ENCODE data around the gene BOC.

The BOC gene

DNA sequence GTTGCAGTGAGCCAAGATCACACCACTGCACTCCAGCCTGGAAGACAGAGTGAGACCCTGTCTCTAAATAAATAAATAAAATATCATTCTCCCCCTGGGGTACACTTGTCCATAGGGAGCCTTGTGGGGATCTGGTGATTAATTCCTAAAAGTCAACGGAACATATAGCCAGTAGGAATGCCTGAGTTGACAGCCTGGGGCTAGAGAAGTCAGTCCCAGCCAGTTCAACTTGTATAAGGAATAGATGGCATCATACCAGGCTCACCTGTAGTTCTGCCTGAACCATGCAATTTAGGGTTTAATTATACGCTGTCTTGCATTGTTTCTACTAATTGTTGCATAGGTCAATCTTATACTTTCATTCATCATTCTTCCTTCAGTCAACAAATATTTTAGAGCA lies 5.9 kb upstream of the BOC start:
- in situ Hi-C loops (cut with MboI; ENCODE audit: low sequenced_read_pairs, unreplicated experiment) = no loop called here
- TF ChIP-seq CTCF (IDR thresholded peaks at IDR 0.05; ENCODE audit: borderline replicate concordance, control extremely low read depth, extremely low read depth, insufficient read depth, missing control alignments) = no peak
- DNase-seq (ENCODE audit: low spot score) = no peak

DNA sequence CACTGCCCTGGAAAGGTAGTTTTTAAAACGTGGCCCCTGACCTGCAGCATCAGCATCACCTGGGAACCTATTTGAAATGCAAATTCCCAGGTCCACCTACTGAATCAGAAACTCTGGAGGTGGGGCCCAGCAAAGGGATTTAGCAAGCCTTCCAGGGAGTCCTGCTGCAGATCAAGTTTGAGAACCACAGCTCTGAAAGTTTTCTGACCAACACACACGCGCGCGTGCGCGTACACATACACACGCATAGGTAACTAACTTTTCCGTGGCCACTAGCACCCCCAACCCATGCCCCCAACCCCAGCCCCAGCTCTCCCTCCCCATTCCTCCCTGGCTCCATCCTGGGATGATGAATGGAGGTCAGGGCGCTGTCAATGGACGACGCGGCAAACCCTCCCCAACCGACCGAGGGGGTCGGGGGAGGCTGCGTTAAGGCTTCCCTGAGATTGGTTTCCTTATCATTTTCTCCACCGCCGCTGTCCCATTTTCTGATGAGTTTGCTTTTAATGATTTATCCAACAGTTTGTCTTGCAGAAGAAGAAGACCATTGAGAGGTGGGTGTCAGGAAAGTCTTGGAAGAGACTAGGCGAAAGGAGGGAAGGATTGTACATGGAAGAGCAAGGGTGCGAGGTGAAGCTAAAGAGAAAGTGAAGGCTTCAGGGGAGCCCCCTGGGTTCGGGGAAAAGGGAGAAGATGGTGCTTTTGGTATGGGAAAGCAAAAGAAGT lies 590 bp upstream of the BOC start:
- no peak for DNase-seq (ENCODE audit: low spot score)
- in situ Hi-C loops (cut with MboI; ENCODE audit: low sequenced_read_pairs, unreplicated experiment) = no loop called here
- no peak for TF ChIP-seq CTCF (IDR thresholded peaks at IDR 0.05; ENCODE audit: borderline replicate concordance, control extremely low read depth, extremely low read depth, insufficient read depth, missing control alignments)

DNA sequence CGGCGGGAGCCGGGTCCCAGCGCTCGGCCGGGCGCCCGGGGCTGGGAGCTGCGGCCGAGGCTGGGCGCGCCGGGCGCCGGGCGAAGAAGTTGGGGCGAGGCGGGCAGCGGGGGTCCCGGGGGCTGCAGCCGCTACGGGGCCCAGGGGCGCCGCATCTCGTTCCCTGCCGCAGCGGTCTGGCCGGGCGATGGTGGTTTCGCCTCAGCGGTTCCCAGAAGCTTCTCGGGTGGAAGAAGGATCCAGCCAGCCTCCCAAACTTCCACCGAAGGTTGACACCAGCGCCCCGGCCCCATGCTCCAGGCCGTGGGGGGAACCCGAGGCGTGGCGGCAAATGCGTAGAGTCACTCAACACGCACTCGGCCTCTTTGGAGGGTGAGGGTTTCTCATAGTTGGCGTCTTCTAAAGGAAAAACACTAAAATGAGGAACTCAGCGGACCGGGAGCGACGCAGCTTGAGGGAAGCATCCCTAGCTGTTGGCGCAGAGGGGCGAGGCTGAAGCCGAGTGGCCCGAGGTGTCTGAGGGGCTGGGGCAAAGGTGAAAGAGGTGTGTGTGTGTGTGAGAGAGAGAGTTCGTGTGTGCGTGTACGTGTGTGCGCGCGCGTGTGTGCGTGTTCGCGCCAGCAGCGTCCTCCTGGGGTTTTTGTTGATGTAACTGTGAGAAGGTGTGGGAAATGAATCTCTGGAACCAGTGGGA lies 940 bp downstream of the BOC start:
- peak; percentile 48 for DNase-seq (ENCODE audit: low spot score)
- no peak for TF ChIP-seq CTCF (IDR thresholded peaks at IDR 0.05; ENCODE audit: borderline replicate concordance, control extremely low read depth, extremely low read depth, insufficient read depth, missing control alignments)
- in situ Hi-C loops (cut with MboI; ENCODE audit: low sequenced_read_pairs, unreplicated experiment) = no loop called here

DNA sequence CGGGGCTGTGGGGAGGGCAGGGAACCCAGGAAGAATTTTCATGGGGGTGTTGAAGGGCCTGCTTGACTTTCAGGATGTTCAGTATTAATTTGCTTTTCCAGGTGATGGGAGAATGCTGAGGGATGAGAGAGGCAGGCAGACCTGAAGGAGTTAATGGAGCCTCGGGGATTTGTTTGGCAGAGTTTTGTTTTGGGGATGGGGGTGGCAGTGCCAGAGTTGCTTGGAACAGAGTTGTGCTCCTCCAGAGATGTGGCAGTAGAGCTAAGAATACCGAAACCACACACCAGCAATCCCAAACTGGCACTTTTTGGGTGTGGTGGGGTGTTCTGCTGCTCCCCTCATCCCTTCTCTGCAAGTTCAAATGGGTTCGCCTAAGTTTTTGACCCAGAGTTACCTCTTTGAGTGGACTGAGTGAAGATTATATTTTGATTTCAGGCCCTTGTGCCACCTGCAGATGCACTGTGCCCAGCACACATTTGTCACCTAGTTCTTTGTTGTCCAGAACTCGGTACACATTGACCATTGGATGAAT lies 1.6 kb downstream of the BOC start:
- no peak for DNase-seq (ENCODE audit: low spot score)
- TF ChIP-seq CTCF (IDR thresholded peaks at IDR 0.05; ENCODE audit: borderline replicate concordance, control extremely low read depth, extremely low read depth, insufficient read depth, missing control alignments) = no peak
- in situ Hi-C loops (cut with MboI; ENCODE audit: low sequenced_read_pairs, unreplicated experiment) = no loop called here

DNA sequence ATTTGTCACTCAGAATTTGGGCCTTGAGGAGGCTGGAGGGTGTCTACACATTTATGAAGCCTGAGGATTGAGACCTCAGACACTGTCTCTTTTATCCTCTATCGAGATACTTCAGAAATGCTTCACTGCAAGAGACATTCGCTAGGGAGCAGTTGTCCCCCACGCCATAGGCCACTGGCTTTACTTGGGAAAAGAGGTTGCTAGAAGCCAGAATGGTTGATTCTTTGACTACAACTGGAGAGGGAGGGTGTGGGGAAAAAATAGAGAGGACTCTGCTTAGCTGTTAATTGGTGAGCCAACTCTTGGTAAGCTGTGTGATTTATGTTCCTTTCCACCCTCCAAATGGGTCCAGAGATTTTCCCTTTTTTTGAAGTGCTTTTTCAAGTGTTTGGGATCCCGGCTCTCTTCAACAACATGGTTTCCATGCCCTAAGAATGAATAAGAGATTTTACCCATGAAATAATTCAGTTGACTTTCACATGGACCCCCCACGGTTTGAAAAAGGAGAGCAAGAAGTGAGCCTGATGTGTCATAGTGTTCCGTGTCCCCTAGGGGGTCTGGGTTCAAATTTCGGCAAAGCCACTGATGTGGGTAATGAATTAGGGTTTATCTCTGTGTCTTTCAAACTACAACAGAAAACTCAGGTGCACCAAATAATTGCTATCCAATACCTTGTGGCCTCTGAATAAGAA lies 2.7 kb downstream of the BOC start:
- DNase-seq (ENCODE audit: low spot score) = no peak
- in situ Hi-C loops (cut with MboI; ENCODE audit: low sequenced_read_pairs, unreplicated experiment) = no loop called here
- TF ChIP-seq CTCF (IDR thresholded peaks at IDR 0.05; ENCODE audit: borderline replicate concordance, control extremely low read depth, extremely low read depth, insufficient read depth, missing control alignments) = no peak

DNA sequence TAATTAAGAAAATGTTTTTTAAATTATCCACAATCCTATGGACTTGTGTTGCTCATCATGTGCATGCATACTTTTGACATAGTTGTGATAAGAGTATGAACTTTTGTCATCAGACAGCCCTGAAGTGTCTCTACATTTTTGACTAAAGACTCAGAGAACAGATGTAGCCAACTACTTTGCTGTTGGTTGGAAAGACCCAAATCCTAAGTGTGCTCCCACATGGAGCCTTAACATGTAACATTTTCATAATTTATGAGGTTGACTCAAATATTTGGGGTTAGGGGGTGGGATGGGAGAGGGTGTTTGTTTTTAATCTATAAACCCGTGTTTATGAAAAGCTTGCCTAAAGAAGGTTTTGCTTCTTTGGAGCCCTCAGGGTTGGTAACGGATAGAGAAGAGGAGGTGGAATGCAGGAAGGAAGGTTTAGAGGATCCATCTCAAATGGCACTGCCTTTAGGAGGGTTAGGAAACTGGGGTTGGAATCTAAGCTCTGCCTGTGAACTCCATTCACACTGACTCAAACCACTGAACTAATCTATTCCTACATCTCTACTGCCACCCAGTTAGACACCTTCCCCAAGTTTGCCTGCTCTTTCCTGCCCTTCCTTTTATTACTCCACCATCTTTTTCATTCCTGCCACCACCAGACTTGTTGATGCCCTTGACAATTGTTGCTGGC lies 3.7 kb downstream of the BOC start:
- in situ Hi-C loops (cut with MboI; ENCODE audit: low sequenced_read_pairs, unreplicated experiment) = no loop called here

More for the DNA sequence above, 3.7 kb downstream of the BOC start:
- no peak for DNase-seq (ENCODE audit: low spot score)
- no peak for TF ChIP-seq CTCF (IDR thresholded peaks at IDR 0.05; ENCODE audit: borderline replicate concordance, control extremely low read depth, extremely low read depth, insufficient read depth, missing control alignments)

Measured in GM13976 (cell line).